ENCODE data around the gene FAM25A.
"Not testable (repeated sequence)": the region's sequence is repeated elsewhere in the genome, so short reads cannot be mapped to it uniquely, and the experiment has no call there.

The FAM25A gene

GRCh38 chr10:87014986-87015716 is 4.9 kb upstream of the FAM25A start:
- not testable (repeated sequence) for DNase-seq

- not testable (repeated sequence) for DNase-seq
Measured at GRCh38 chr10:87018127-87018526, 2.0 kb upstream of the FAM25A start.

GRCh38 chr10:87019066-87019465 is 1.0 kb upstream of the FAM25A start:
- DNase-seq: not testable (repeated sequence)

- DNase-seq: not testable (repeated sequence)
Measured at GRCh38 chr10:87019504-87019903, 590 bp upstream of the FAM25A start.

- peak; percentile 49 to 66 for DNase-seq
Measured at GRCh38 chr10:87025285-87025958, 5.3 kb downstream of the FAM25A start.

GRCh38 chr10:87026747-87027508 is 6.8 kb downstream of the FAM25A start:
- DNase-seq: not testable (repeated sequence)

GRCh38 chr10:87030419-87030818 is 10.3 kb downstream of the FAM25A start:
- DNase-seq: not testable (repeated sequence)

GRCh38 chr10:87030912-87031635 is 11.0 kb downstream of the FAM25A start:
- no peak for DNase-seq

GRCh38 chr10:87036623-87037022 is 16.5 kb downstream of the FAM25A start:
- no peak for DNase-seq

- no peak for DNase-seq
Measured at GRCh38 chr10:87038286-87038717, 18.2 kb downstream of the FAM25A start.

- no peak for DNase-seq
Measured at GRCh38 chr10:87038786-87039185, 18.7 kb downstream of the FAM25A start.

- not testable (repeated sequence) for DNase-seq
Measured at GRCh38 chr10:87043579-87043978, 23.5 kb downstream of the FAM25A start.

- DNase-seq: no peak
Measured at GRCh38 chr10:87045434-87045938, 25.4 kb downstream of the FAM25A start.

- no peak for DNase-seq
Measured at GRCh38 chr10:87053111-87053510, 33.0 kb downstream of the FAM25A start.

GRCh38 chr10:87053577-87054181 is 33.6 kb downstream of the FAM25A start:
- DNase-seq: no peak

GRCh38 chr10:87054373-87055295 is 34.5 kb downstream of the FAM25A start:
- peak; percentile 92 to 93 for DNase-seq

- DNase-seq: no peak
Measured at GRCh38 chr10:87058171-87058570, 38.1 kb downstream of the FAM25A start.

GRCh38 chr10:87059401-87059800 is 39.3 kb downstream of the FAM25A start:
- no peak for DNase-seq

GRCh38 chr10:87060280-87060928 is 40.3 kb downstream of the FAM25A start:
- DNase-seq: no peak

GRCh38 chr10:87064651-87065050 is 44.6 kb downstream of the FAM25A start:
- DNase-seq: no peak
